Inflammatory macrophage treated with lipopolysaccharide for 4 hours (primary cell): Measurements from ENCODE around the gene CAV2.

Experiments
- DNase-seq: peaks from one replicate; pipeline ENCODE4 v3.0.0-alpha.2; 2020

CAV2 gene

GRCh38 chr7:116525298-116525912 is 25.9 kb downstream of the CAV2 start:
- no peak for DNase-seq

GRCh38 chr7:116525913-116526861 is 26.6 kb downstream of the CAV2 start:
- DNase-seq: peak; percentile 59

- DNase-seq: no peak
Measured at GRCh38 chr7:116526897-116527296, 27.4 kb downstream of the CAV2 start.

GRCh38 chr7:116527521-116527920 is 28.0 kb downstream of the CAV2 start:
- DNase-seq: no peak

GRCh38 chr7:116528008-116528789 is 28.7 kb downstream of the CAV2 start:
- DNase-seq: no peak

- no peak for DNase-seq
Measured at GRCh38 chr7:116529250-116529649, 29.7 kb downstream of the CAV2 start.

- DNase-seq: peak; percentile 47
Measured at GRCh38 chr7:116530107-116530820, 30.7 kb downstream of the CAV2 start.

GRCh38 chr7:116532102-116532688 is 32.7 kb downstream of the CAV2 start:
- DNase-seq: no peak

- no peak for DNase-seq
Measured at GRCh38 chr7:116534790-116535189, 35.3 kb downstream of the CAV2 start.

GRCh38 chr7:116535416-116535815 is 35.9 kb downstream of the CAV2 start:
- DNase-seq: no peak

- no peak for DNase-seq
Measured at GRCh38 chr7:116538138-116538537, 38.6 kb downstream of the CAV2 start.

- DNase-seq: no peak
Measured at GRCh38 chr7:116539879-116540278, 40.3 kb downstream of the CAV2 start.

GRCh38 chr7:116540743-116541142 is 41.2 kb downstream of the CAV2 start:
- no peak for DNase-seq

- DNase-seq: no peak
Measured at GRCh38 chr7:116541951-116542350, 42.4 kb downstream of the CAV2 start.

- no peak for DNase-seq
Measured at GRCh38 chr7:116542618-116543017, 43.1 kb downstream of the CAV2 start.

GRCh38 chr7:116543664-116544063 is 44.1 kb downstream of the CAV2 start:
- DNase-seq: no peak

- no peak for DNase-seq
Measured at GRCh38 chr7:116544487-116544886, 44.9 kb downstream of the CAV2 start.

GRCh38 chr7:116545411-116545993 is 46.0 kb downstream of the CAV2 start:
- DNase-seq: no peak

- no peak for DNase-seq
Measured at GRCh38 chr7:116546054-116546453, 46.5 kb downstream of the CAV2 start.

GRCh38 chr7:116546916-116547315 is 47.4 kb downstream of the CAV2 start:
- no peak for DNase-seq

- no peak for DNase-seq
Measured at GRCh38 chr7:116547347-116547746, 47.8 kb downstream of the CAV2 start.

- no peak for DNase-seq
Measured at GRCh38 chr7:116548506-116548905, 49.0 kb downstream of the CAV2 start.
